ENCODE results near the gene TSC2.

GRCh38 chr16:2003231-2003826 lies 44.5 kb upstream of the TSC2 start:
- TF ChIP-seq EZH2phosphoT487 (IDR thresholded peaks at IDR 0.05; ENCODE audit: insufficient read depth, low read depth) (no peak), EZH2 (IDR thresholded peaks at IDR 0.05; ENCODE audit: insufficient read depth, poor library complexity, severe bottlenecking) (no peak)
